Neuronal stem cell (in vitro differentiated cells): Measurements from ENCODE around the gene HOXD10.

Experiments used
- DNase-seq: peaks from one replicate; pipeline ENCODE4 v3.0.0-alpha.2; 2013; ENCODE audit warnings: low spot score
- H2AFZ ChIP-seq: one replicate; pipeline ENCODE4 v1.6.1; 2013; ENCODE audit warnings: mild to moderate bottlenecking, low read length, inconsistent platforms
- H2AK5ac ChIP-seq: 2 replicates; pipeline ENCODE4 v1.6.1; 2013; ENCODE audit warnings: low read depth, mild to moderate bottlenecking, inconsistent platforms, low read length, moderate library complexity, mixed read lengths
- H2BK120ac ChIP-seq: 2 replicates; pipeline ENCODE4 v1.6.1; 2013; ENCODE audit warnings: low read depth, mild to moderate bottlenecking, inconsistent platforms, low read length, moderate library complexity, mixed read lengths
- H2BK12ac ChIP-seq: one replicate; pipeline ENCODE4 v1.6.1; 2013; ENCODE audit warnings: low read length, inconsistent platforms
- H2BK15ac ChIP-seq: 2 replicates; pipeline ENCODE4 v1.6.1; 2013; ENCODE audit warnings: mild to moderate bottlenecking, low read length, inconsistent platforms, mixed read lengths
- H2BK5ac ChIP-seq: one replicate; pipeline ENCODE4 v1.6.1; 2013; ENCODE audit warnings: inconsistent platforms, mild to moderate bottlenecking, low read length, moderate library complexity
- H3K14ac ChIP-seq: one replicate; pipeline ENCODE4 v1.6.1; 2013; ENCODE audit warnings: low read length, inconsistent platforms
- H3K18ac ChIP-seq: 2 replicates; pipeline ENCODE4 v1.6.1; 2013; ENCODE audit warnings: low read length, inconsistent platforms
- H3K23ac ChIP-seq: 2 replicates; pipeline ENCODE4 v1.6.1; 2013; ENCODE audit warnings: low read depth, mild to moderate bottlenecking, mixed read lengths, low read length, inconsistent platforms; ENCODE audit not compliant: poor library complexity
- H3K27ac ChIP-seq: replicated peaks from 3 replicates; pipeline ENCODE4 v1.5.1; 2013; ENCODE audit warnings: low read length, inconsistent platforms
- H3K27me3 ChIP-seq, 3 experiments: 2 replicates each; pipeline ENCODE4 v1.6.1; 2013; ENCODE audit warnings: low read length in 3 of 3, mild to moderate bottlenecking in 2 of 3, inconsistent platforms in 1 of 3, low read depth in 1 of 3, mixed read lengths in 1 of 3, moderate library complexity in 1 of 3; ENCODE audit not compliant: control insufficient read depth in 3 of 3, insufficient read depth in 3 of 3
- H3K36me3 ChIP-seq, 2 donors: replicated peaks in 1 of 2; 2 replicates each; pipeline ENCODE4 v1.6.1; 2013; ENCODE audit warnings: low read length in 2 of 2; ENCODE audit not compliant: control insufficient read depth in 2 of 2, insufficient read depth in 2 of 2
- H3K4ac ChIP-seq: 2 replicates; pipeline ENCODE4 v1.6.1; 2013; ENCODE audit warnings: inconsistent platforms, mild to moderate bottlenecking, low read length, moderate library complexity
- H3K4me1 ChIP-seq, 2 donors: 1 replicate in 1 of 2; 2 replicates in 1 of 2; pipeline ENCODE4 v1.6.1; 2013; ENCODE audit warnings: low read length in 2 of 2, low read depth in 1 of 2; ENCODE audit not compliant: control insufficient read depth in 2 of 2, insufficient read depth in 1 of 2
- H3K4me2 ChIP-seq: one replicate; pipeline ENCODE4 v1.6.1; 2013; ENCODE audit warnings: mild to moderate bottlenecking, low read length, inconsistent platforms; ENCODE audit not compliant: insufficient read depth, poor library complexity, severe bottlenecking
- H3K4me3 ChIP-seq, 2 donors: 2 replicates each; pipeline ENCODE4 v1.5.1; 2013; ENCODE audit warnings: low read length in 2 of 2, mild to moderate bottlenecking in 2 of 2, inconsistent platforms in 1 of 2, moderate library complexity in 1 of 2
- H3K79me1 ChIP-seq: one replicate; pipeline ENCODE4 v1.6.1; 2013; ENCODE audit warnings: low read depth, mild to moderate bottlenecking, inconsistent platforms, low read length, moderate library complexity
- H3K9ac ChIP-seq: one replicate; pipeline ENCODE4 v1.6.1; 2013; ENCODE audit warnings: mild to moderate bottlenecking, low read depth, low read length, inconsistent platforms; ENCODE audit not compliant: poor library complexity
- H3K9me3 ChIP-seq, 2 donors: replicated peaks in 1 of 2; 2 replicates each; pipeline versions ENCODE3 to v1.6.1; 2013; ENCODE audit warnings: low read length in 2 of 2, mild to moderate bottlenecking in 2 of 2, inconsistent platforms in 1 of 2, low read depth in 1 of 2, mixed read lengths in 1 of 2, moderate library complexity in 1 of 2; ENCODE audit not compliant: control insufficient read depth in 2 of 2, insufficient read depth in 1 of 2
- H4K8ac ChIP-seq: one replicate; pipeline ENCODE4 v1.6.1; 2013; ENCODE audit warnings: low read depth, mild to moderate bottlenecking, inconsistent platforms, low read length, moderate library complexity
- H4K91ac ChIP-seq: one replicate; pipeline ENCODE4 v1.6.1; 2013; ENCODE audit warnings: low read length, low read depth, mild to moderate bottlenecking, inconsistent platforms; ENCODE audit not compliant: poor library complexity
- WGBS, 2 donors: extraction: QIAGEN DNeasy Blood & Tissue Kit; methylation state at CpG; one replicate each; pipeline ENCODE4 v1.1.7; 2013; ENCODE audit warnings: missing lambda C conversion rate in 2 of 2, mixed read lengths in 1 of 2; ENCODE audit not compliant: insufficient read length in 2 of 2, insufficient replicate concordance in 1 of 2; ENCODE audit errors: extremely low coverage in 2 of 2; 5-methylcytosine and 5-hydroxymethylcytosine counted together

Gene HOXD10

GRCh38 chr2:176160251-176160985, 43.8 kb downstream of the HOXD10 start:
- Histone ChIP-seq H2BK5ac (no peak overlapping the region), H4K91ac (no peak overlapping the region), H3K9ac (no peak overlapping the region), H3K9me3 (peaks cover 13 to 16% of the 10 kb centered on the region in 2 donors), H3K4me1 (peaks cover 0 to 16% of the 10 kb centered on the region in 2 donors), H4K8ac (no peak overlapping the region), H2AFZ (peak overlapping the region; percentile 82), H3K4me3 (no peak overlapping the region), H3K4ac (no peak overlapping the region), H3K18ac (no peak overlapping the region), H3K79me1 (no peaks in the 10 kb centered on the region), H2BK12ac (no peak overlapping the region), H3K14ac (no peak overlapping the region), H3K27me3 (peaks cover 80 to 100% (median 99%) of the 10 kb centered on the region in 3 experiments), H3K36me3 (no peaks in the 10 kb centered on the region), H2BK15ac (no peak overlapping the region), H2AK5ac (no peak overlapping the region), H3K23ac (no peak overlapping the region), H3K4me2 (no peak overlapping the region), H2BK120ac (no peak overlapping the region), H3K27ac (no peak overlapping the region)
- WGBS, 2 donors: no CpG with 5 or more reads among the region's 50 CpGs
- no peak for DNase-seq

GRCh38 chr2:176160986-176161824, 44.6 kb downstream of the HOXD10 start:
- peaks cover 80 to 100% (median 100%) of the 10 kb centered on the region in 3 experiments for H3K27me3 ChIP-seq
- no peak overlapping the region for H3K23ac ChIP-seq
- H3K36me3 ChIP-seq: no peaks in the 10 kb centered on the region
- no peak overlapping the region for H3K4me2 ChIP-seq
- no peak overlapping the region for H3K9ac ChIP-seq
- no CpG with 5 or more reads among the region's 22 CpGs for WGBS, 2 donors
- H2AK5ac ChIP-seq: no peak overlapping the region
- H4K8ac ChIP-seq: no peak overlapping the region
- H2BK12ac ChIP-seq: no peak overlapping the region
- peaks cover 13 to 18% of the 10 kb centered on the region in 2 donors for H3K9me3 ChIP-seq
- no peak overlapping the region for H2BK120ac ChIP-seq
- H3K4me3 ChIP-seq: no peak overlapping the region
- no peak overlapping the region for H4K91ac ChIP-seq
- H3K4ac ChIP-seq: no peak overlapping the region
- no peaks in the 10 kb centered on the region for H3K79me1 ChIP-seq
- peaks cover 0 to 16% of the 10 kb centered on the region in 2 donors for H3K4me1 ChIP-seq
- H2BK5ac ChIP-seq: no peak overlapping the region
- H3K14ac ChIP-seq: no peak overlapping the region
- H3K27ac ChIP-seq: no peak overlapping the region
- H2AFZ ChIP-seq: no peak overlapping the region
- no peak for DNase-seq
- no peak overlapping the region for H3K18ac ChIP-seq
- no peak overlapping the region for H2BK15ac ChIP-seq

GRCh38 chr2:176161825-176162626, 45.4 kb downstream of the HOXD10 start:
- Histone ChIP-seq H3K9me3 (peaks cover 13 to 16% of the 10 kb centered on the region in 2 donors), H3K4me3 (no peak overlapping the region), H3K79me1 (no peaks in the 10 kb centered on the region), H2AFZ (no peak overlapping the region), H3K18ac (no peak overlapping the region), H3K9ac (no peak overlapping the region), H4K8ac (no peak overlapping the region), H3K36me3 (no peaks in the 10 kb centered on the region), H4K91ac (no peak overlapping the region), H2BK12ac (no peak overlapping the region), H2AK5ac (no peak overlapping the region), H2BK120ac (no peak overlapping the region), H2BK15ac (no peak overlapping the region), H3K27me3 (peaks cover 72 to 100% (median 98%) of the 10 kb centered on the region in 3 experiments), H3K4me2 (no peak overlapping the region), H3K14ac (no peak overlapping the region), H3K27ac (no peak overlapping the region), H3K4me1 (peaks cover 0 to 16% of the 10 kb centered on the region in 2 donors), H2BK5ac (no peak overlapping the region), H3K4ac (no peak overlapping the region), H3K23ac (peak overlapping the region; percentile 52)
- WGBS, 2 donors: no CpG with 5 or more reads among the region's 22 CpGs
- no peak for DNase-seq
